Right atrium auricular region (tissue), 2 donors: ENCODE measurements around the gene CORO2A. TPM values are rescaled to one million over a fixed set of nuclear protein-coding genes. Genes with fewer than 3 reads are reported as not detected.

Experiments
- DNase-seq: peaks from one replicate; pipeline ENCODE4 v3.0.0-alpha.2; 2019; ENCODE audit warnings: low spot score
- H3K27ac ChIP-seq, 2 donors: fragments of 200-600 bp; sonication (generic); 1 replicate in 1 of 2; 2 replicates in 1 of 2; pipeline ENCODE4 v1.5.1; 2016 to 2019
- H3K27me3 ChIP-seq, 2 donors: fragments of 200-600 bp; sonication (generic); one replicate each; pipeline versions ENCODE4 v1.5.1 to v1.6.0; 2017 to 2019
- H3K36me3 ChIP-seq: fragments of 200-600 bp; sonication (generic); one replicate; pipeline ENCODE4 v1.5.1; 2016
- H3K4me1 ChIP-seq, 2 donors: fragments of 200-600 bp; sonication (generic); one replicate each; pipeline versions ENCODE4 v1.5.1 to v1.6.0; 2017 to 2019
- H3K4me3 ChIP-seq, 2 donors: fragments of 200-600 bp; sonication (generic); 1 replicate in 1 of 2; 2 replicates in 1 of 2; pipeline ENCODE4 v1.5.1; 2017 to 2019; ENCODE audit warnings: mild to moderate bottlenecking in 1 of 2, moderate library complexity in 1 of 2
- H3K9me3 ChIP-seq, 2 donors: fragments of 200-600 bp; sonication (generic); one replicate each; pipeline ENCODE4 v1.5.1; 2019
- CTCF ChIP-seq, 2 donors: fragments of 200-600 bp; sonication (generic); IDR thresholded peaks; one replicate each; pipeline ENCODE4 v1.5.1; 2019; ENCODE audit warnings: antibody characterized with exemption in 2 of 2
- total RNA-seq, 2 donors: library from RNA; depleted of rRNA; stranded (reverse); fragments of >200 nt; gene quantifications; one replicate each; pipeline ENCODE4 v1.1.0, GENCODE V29; 2016

The CORO2A gene
- total RNA-seq, 2 donors from 2014 or later, result 0.39 to 0.44 TPM

GRCh38 chr9:98204692-98205091 is 12.3 kb upstream of the CORO2A start:
- no peak for DNase-seq
- no peaks in the 10 kb centered on the region for H3K9me3 ChIP-seq
- no peaks in the 10 kb centered on the region for H3K27me3 ChIP-seq
- H3K4me1 ChIP-seq, result no peaks in the 10 kb centered on the region
- H3K36me3 ChIP-seq, result no peaks in the 10 kb centered on the region
- TF ChIP-seq CTCF (IDR thresholded peaks at IDR 0.05), result no peak
- no peak overlapping the region for H3K4me3 ChIP-seq
- H3K27ac ChIP-seq, result no peak overlapping the region

- Histone ChIP-seq H3K27ac (no peak overlapping the region), H3K36me3 (no peaks in the 10 kb centered on the region), H3K4me1 (no peaks in the 10 kb centered on the region), H3K27me3 (no peaks in the 10 kb centered on the region), H3K4me3 (no peak overlapping the region), H3K9me3 (no peaks in the 10 kb centered on the region)
- no peak for TF ChIP-seq CTCF (IDR thresholded peaks at IDR 0.05)
- DNase-seq, result no peak
These were observed 10.7 kb upstream of the CORO2A start for GRCh38 chr9:98203153-98203552.

GRCh38 chr9:98202252-98202651 is 9.8 kb upstream of the CORO2A start:
- H3K9me3 ChIP-seq, result no peaks in the 10 kb centered on the region
- H3K27ac ChIP-seq, result no peak overlapping the region
- no peak for TF ChIP-seq CTCF (IDR thresholded peaks at IDR 0.05)
- H3K27me3 ChIP-seq, result no peaks in the 10 kb centered on the region
- H3K4me1 ChIP-seq, result no peaks in the 10 kb centered on the region
- no peak overlapping the region for H3K4me3 ChIP-seq
- no peaks in the 10 kb centered on the region for H3K36me3 ChIP-seq
- DNase-seq, result no peak

- DNase-seq, result no peak
- H3K9me3 ChIP-seq, result no peaks in the 10 kb centered on the region
- H3K4me3 ChIP-seq, result no peak overlapping the region
- no peak for TF ChIP-seq CTCF (IDR thresholded peaks at IDR 0.05)
- H3K4me1 ChIP-seq, result no peaks in the 10 kb centered on the region
- H3K27me3 ChIP-seq, result no peaks in the 10 kb centered on the region
- no peaks in the 10 kb centered on the region for H3K36me3 ChIP-seq
- H3K27ac ChIP-seq, result no peak overlapping the region
These were observed 9.3 kb upstream of the CORO2A start for GRCh38 chr9:98201749-98202148.

GRCh38 chr9:98201102-98201501 is 8.7 kb upstream of the CORO2A start:
- H3K27ac ChIP-seq, result no peak overlapping the region
- DNase-seq, result no peak
- no peaks in the 10 kb centered on the region for H3K36me3 ChIP-seq
- no peak for TF ChIP-seq CTCF (IDR thresholded peaks at IDR 0.05)
- no peaks in the 10 kb centered on the region for H3K9me3 ChIP-seq
- H3K4me1 ChIP-seq, result no peaks in the 10 kb centered on the region
- no peaks in the 10 kb centered on the region for H3K27me3 ChIP-seq
- no peak overlapping the region for H3K4me3 ChIP-seq

- H3K36me3 ChIP-seq, result no peaks in the 10 kb centered on the region
- TF ChIP-seq CTCF (IDR thresholded peaks at IDR 0.05), result no peak
- no peak overlapping the region for H3K27ac ChIP-seq
- H3K4me1 ChIP-seq, result no peaks in the 10 kb centered on the region
- no peak for DNase-seq
- no peak overlapping the region for H3K4me3 ChIP-seq
- H3K27me3 ChIP-seq, result no peaks in the 10 kb centered on the region
- no peaks in the 10 kb centered on the region for H3K9me3 ChIP-seq
These were observed 7.1 kb upstream of the CORO2A start for GRCh38 chr9:98199388-98200033.
